Mesendoderm (in vitro differentiated cells): Measurements from ENCODE around the gene STK32B.

Source experiments
- DNase-seq: peaks from one replicate; pipeline ENCODE4 v3.0.0; 2013
- H2AK5ac ChIP-seq: 2 replicates; pipeline ENCODE4 v1.6.1; 2013; ENCODE audit warnings: low read length, inconsistent platforms
- H2BK120ac ChIP-seq: 2 replicates; pipeline ENCODE4 v1.6.1; 2013; ENCODE audit warnings: low read depth, mild to moderate bottlenecking, low read length, moderate library complexity, mixed read lengths
- H2BK15ac ChIP-seq: replicated peaks from 2 replicates; pipeline ENCODE4 v1.6.1; 2013; ENCODE audit warnings: low read depth, mild to moderate bottlenecking, moderate library complexity
- H2BK5ac ChIP-seq: 2 replicates; pipeline ENCODE4 v1.6.1; 2013; ENCODE audit warnings: low read length, inconsistent platforms
- H3K18ac ChIP-seq: 2 replicates; pipeline ENCODE4 v1.6.1; 2013; ENCODE audit warnings: mild to moderate bottlenecking, low read length, mixed read lengths
- H3K23ac ChIP-seq: one replicate; pipeline ENCODE4 v1.6.1; 2013; ENCODE audit warnings: low read length
- H3K27ac ChIP-seq: 2 replicates; pipeline ENCODE4 v1.5.1; 2013; ENCODE audit warnings: low read depth, mild to moderate bottlenecking, inconsistent platforms, low read length, moderate library complexity
- H3K27me3 ChIP-seq: 2 replicates; pipeline ENCODE4 v1.6.1; 2013; ENCODE audit warnings: low read length, control low read depth, mild to moderate bottlenecking, inconsistent platforms; ENCODE audit not compliant: insufficient read depth, poor library complexity
- H3K36me3 ChIP-seq: 2 replicates; pipeline ENCODE4 v1.6.1; 2013; ENCODE audit warnings: low read length, inconsistent platforms; ENCODE audit not compliant: control insufficient read depth, insufficient read depth
- H3K4ac ChIP-seq: one replicate; pipeline ENCODE4 v1.6.1; 2013; ENCODE audit warnings: low read depth, mild to moderate bottlenecking, low read length, moderate library complexity
- H3K4me1 ChIP-seq: 2 replicates; pipeline ENCODE4 v1.6.1; 2013; ENCODE audit warnings: low read depth, low read length, inconsistent platforms; ENCODE audit not compliant: control insufficient read depth
- H3K4me2 ChIP-seq: 2 replicates; pipeline ENCODE4 v1.6.1; 2013; ENCODE audit warnings: low read length
- H3K4me3 ChIP-seq: 2 replicates; pipeline ENCODE4 v1.5.1; 2013; ENCODE audit warnings: mild to moderate bottlenecking, low read length
- H3K56ac ChIP-seq: one replicate; pipeline ENCODE4 v1.6.1; 2013; ENCODE audit warnings: low read length
- H3K79me1 ChIP-seq: 2 replicates; pipeline ENCODE4 v1.6.1; 2013; ENCODE audit warnings: low read length, inconsistent platforms
- H3K79me2 ChIP-seq: 2 replicates; pipeline ENCODE4 v1.6.1; 2013; ENCODE audit warnings: mild to moderate bottlenecking, low read length; ENCODE audit not compliant: control insufficient read depth, insufficient read depth
- H3K9ac ChIP-seq: 2 replicates; pipeline ENCODE4 v1.6.1; 2013; ENCODE audit warnings: low read length, inconsistent platforms
- H4K5ac ChIP-seq: one replicate; pipeline ENCODE4 v1.6.1; 2013; ENCODE audit warnings: low read length
- H4K8ac ChIP-seq: one replicate; pipeline ENCODE4 v1.6.1; 2013; ENCODE audit warnings: low read depth, mild to moderate bottlenecking, control low read depth, low read length, moderate library complexity
- WGBS: extraction: QIAGEN DNeasy Blood & Tissue Kit; methylation state at CpG from one replicate; pipeline ENCODE4 v1.1.7; 2013; ENCODE audit warnings: low lambda C conversion rate, missing lambda C conversion rate; ENCODE audit not compliant: insufficient coverage; ENCODE audit errors: extremely low coverage; 5-methylcytosine and 5-hydroxymethylcytosine counted together

The STK32B gene

GRCh38 chr4:5220028-5220427 is 168.7 kb downstream of the STK32B start:
- Histone ChIP-seq H3K4me1 (no peaks in the 10 kb centered on the region), H3K79me2 (no peaks in the 10 kb centered on the region), H3K79me1 (no peaks in the 10 kb centered on the region), H4K5ac (no peak overlapping the region), H3K4ac (no peak overlapping the region), H2AK5ac (no peak overlapping the region), H3K36me3 (no peaks in the 10 kb centered on the region), H2BK5ac (no peak overlapping the region), H3K4me2 (no peak overlapping the region), H2BK120ac (no peak overlapping the region), H3K9ac (no peak overlapping the region), H3K27me3 (no peaks in the 10 kb centered on the region), H3K27ac (no peak overlapping the region), H2BK15ac (no peak overlapping the region), H4K8ac (no peak overlapping the region), H3K18ac (no peak overlapping the region), H3K56ac (no peak overlapping the region), H3K4me3 (no peak overlapping the region), H3K23ac (no peak overlapping the region)
- peak; percentile 32 for DNase-seq
- no CpG with 5 or more reads among the region's 4 CpGs for WGBS

- H3K18ac ChIP-seq, result no peak overlapping the region
- H3K56ac ChIP-seq, result no peak overlapping the region
- no peak overlapping the region for H3K23ac ChIP-seq
- H4K5ac ChIP-seq, result no peak overlapping the region
- no peak overlapping the region for H3K9ac ChIP-seq
- H3K79me2 ChIP-seq, result no peaks in the 10 kb centered on the region
- H3K4me3 ChIP-seq, result no peak overlapping the region
- no peak overlapping the region for H2BK5ac ChIP-seq
- no peak overlapping the region for H4K8ac ChIP-seq
- no peak for DNase-seq
- no peaks in the 10 kb centered on the region for H3K4me1 ChIP-seq
- no peak overlapping the region for H3K4ac ChIP-seq
- H3K36me3 ChIP-seq, result no peaks in the 10 kb centered on the region
- no peak overlapping the region for H2AK5ac ChIP-seq
- H2BK120ac ChIP-seq, result no peak overlapping the region
- no peak overlapping the region for H2BK15ac ChIP-seq
- H3K27ac ChIP-seq, result no peak overlapping the region
- no peak overlapping the region for H3K4me2 ChIP-seq
- no peaks in the 10 kb centered on the region for H3K27me3 ChIP-seq
- H3K79me1 ChIP-seq, result no peaks in the 10 kb centered on the region
Measured at GRCh38 chr4:5222047-5222446, 170.8 kb downstream of the STK32B start.

GRCh38 chr4:5222951-5223350 is 171.7 kb downstream of the STK32B start:
- no peak overlapping the region for H3K27ac ChIP-seq
- no peak overlapping the region for H3K4me2 ChIP-seq
- no peak overlapping the region for H3K4ac ChIP-seq
- H3K36me3 ChIP-seq, result no peaks in the 10 kb centered on the region
- H3K9ac ChIP-seq, result no peak overlapping the region
- H3K4me1 ChIP-seq, result no peaks in the 10 kb centered on the region
- no peak overlapping the region for H2BK15ac ChIP-seq
- no CpG with 5 or more reads among the region's 1 CpG for WGBS
- H3K27me3 ChIP-seq, result no peaks in the 10 kb centered on the region
- no peak overlapping the region for H2BK5ac ChIP-seq
- H3K23ac ChIP-seq, result no peak overlapping the region
- no peaks in the 10 kb centered on the region for H3K79me2 ChIP-seq
- H3K4me3 ChIP-seq, result no peak overlapping the region
- no peak overlapping the region for H3K56ac ChIP-seq
- H3K18ac ChIP-seq, result no peak overlapping the region
- DNase-seq, result no peak
- no peaks in the 10 kb centered on the region for H3K79me1 ChIP-seq
- H4K8ac ChIP-seq, result no peak overlapping the region
- no peak overlapping the region for H2AK5ac ChIP-seq
- no peak overlapping the region for H4K5ac ChIP-seq
- H2BK120ac ChIP-seq, result no peak overlapping the region

GRCh38 chr4:5224340-5224739 is 173.1 kb downstream of the STK32B start:
- Histone ChIP-seq H3K4ac (no peak overlapping the region), H3K18ac (no peak overlapping the region), H3K56ac (no peak overlapping the region), H3K79me1 (no peaks in the 10 kb centered on the region), H2AK5ac (no peak overlapping the region), H3K23ac (no peak overlapping the region), H3K27me3 (no peaks in the 10 kb centered on the region), H3K79me2 (no peaks in the 10 kb centered on the region), H4K5ac (no peak overlapping the region), H2BK120ac (no peak overlapping the region), H3K4me2 (no peak overlapping the region), H2BK5ac (no peak overlapping the region), H3K36me3 (no peaks in the 10 kb centered on the region), H3K9ac (no peak overlapping the region), H3K4me1 (no peaks in the 10 kb centered on the region), H2BK15ac (no peak overlapping the region), H3K27ac (no peak overlapping the region), H4K8ac (no peak overlapping the region), H3K4me3 (no peak overlapping the region)
- DNase-seq, result peak; percentile 1
- WGBS, result no CpG with 5 or more reads among the region's 1 CpG

GRCh38 chr4:5232549-5232948 is 181.3 kb downstream of the STK32B start:
- no peak overlapping the region for H2BK120ac ChIP-seq
- no peaks in the 10 kb centered on the region for H3K79me1 ChIP-seq
- H3K4me2 ChIP-seq, result no peak overlapping the region
- no peak overlapping the region for H2AK5ac ChIP-seq
- H3K18ac ChIP-seq, result no peak overlapping the region
- H3K27ac ChIP-seq, result no peak overlapping the region
- no peak overlapping the region for H2BK15ac ChIP-seq
- H3K4ac ChIP-seq, result no peak overlapping the region
- no peaks in the 10 kb centered on the region for H3K4me1 ChIP-seq
- H3K79me2 ChIP-seq, result no peaks in the 10 kb centered on the region
- H3K56ac ChIP-seq, result no peak overlapping the region
- H3K4me3 ChIP-seq, result no peak overlapping the region
- no peaks in the 10 kb centered on the region for H3K36me3 ChIP-seq
- no peak overlapping the region for H2BK5ac ChIP-seq
- no peak overlapping the region for H3K9ac ChIP-seq
- H3K27me3 ChIP-seq, result no peaks in the 10 kb centered on the region
- H4K8ac ChIP-seq, result no peak overlapping the region
- no peak for DNase-seq
- no CpG with 5 or more reads among the region's 1 CpG for WGBS
- no peak overlapping the region for H4K5ac ChIP-seq
- H3K23ac ChIP-seq, result no peak overlapping the region

GRCh38 chr4:5237086-5237660 is 185.9 kb downstream of the STK32B start:
- no peak overlapping the region for H2BK5ac ChIP-seq
- no peak overlapping the region for H3K4ac ChIP-seq
- no peaks in the 10 kb centered on the region for H3K79me1 ChIP-seq
- H2BK15ac ChIP-seq, result no peak overlapping the region
- H3K79me2 ChIP-seq, result no peaks in the 10 kb centered on the region
- no peak overlapping the region for H3K4me3 ChIP-seq
- H3K27ac ChIP-seq, result no peak overlapping the region
- no peak for DNase-seq
- H2BK120ac ChIP-seq, result no peak overlapping the region
- H3K4me2 ChIP-seq, result no peak overlapping the region
- no peaks in the 10 kb centered on the region for H3K4me1 ChIP-seq
- no peaks in the 10 kb centered on the region for H3K36me3 ChIP-seq
- H4K5ac ChIP-seq, result no peak overlapping the region
- WGBS, result no CpG with 5 or more reads among the region's 3 CpGs
- no peak overlapping the region for H3K23ac ChIP-seq
- no peaks in the 10 kb centered on the region for H3K27me3 ChIP-seq
- no peak overlapping the region for H3K56ac ChIP-seq
- no peak overlapping the region for H2AK5ac ChIP-seq
- H3K9ac ChIP-seq, result no peak overlapping the region
- no peak overlapping the region for H4K8ac ChIP-seq
- H3K18ac ChIP-seq, result no peak overlapping the region
